OCI-LY7 (cell line): ENCODE results near the gene ABCC1.

ENCODE experiments used
- CTCF ChIP-seq: fragments of 200-600 bp; sonication (generic); conservative IDR thresholded peaks from 2 replicates; pipeline ENCODE4 v1.5.1; 2014; ENCODE audit warnings: mild to moderate bottlenecking, antibody characterized with exemption, low read length, moderate library complexity, mixed read lengths
- EZH2phosphoT487 ChIP-seq: fragments of 200-600 bp; sonication (generic); IDR thresholded peaks from 2 replicates; pipeline ENCODE4 v1.6.1; 2018; ENCODE audit warnings: low read depth, borderline replicate concordance, mild to moderate bottlenecking, mixed run types, antibody characterized with exemption, low read length, moderate library complexity, mixed read lengths

GRCh38 chr16:15973421-15973820 lies 24.0 kb downstream of the ABCC1 start:
- TF ChIP-seq CTCF (no peak), EZH2phosphoT487 (no peak)
